ENCODE data around the gene RTCB. TPM values are rescaled to one million over a fixed set of nuclear protein-coding genes. Genes with fewer than 3 reads are reported as not detected.

Gene RTCB
- total and polyA plus RNA-seq, 7 donors = 46.8 to 149 (median 66.4) TPM

GRCh38 chr22:32348031-32348611 lies 63.9 kb downstream of the RTCB start:
- no peaks in the 10 kb centered on the region for H3K27me3 ChIP-seq
- no peaks in the 10 kb centered on the region for H3K4me1 ChIP-seq
- H3K27ac ChIP-seq = no peak overlapping the region
- H3K4me3 ChIP-seq = no peak overlapping the region
- H3K36me3 ChIP-seq = no peaks in the 10 kb centered on the region
- intact Hi-C loops (cut with DNase I) = no loop called here
- no peak for DNase-seq
- WGBS, 2 donors = 51 to 76% methylated on average over 6 of the region's 6 CpGs
- TF ChIP-seq POLR2A (IDR thresholded peaks at IDR 0.05) = no peak
- no peak for TF ChIP-seq EP300 (IDR thresholded peaks at IDR 0.05)
- TF ChIP-seq CTCF (IDR thresholded peaks at IDR 0.05) = no peak
- no peak for TF ChIP-seq POLR2AphosphoS5 (IDR thresholded peaks at IDR 0.05)
- H3K9me3 ChIP-seq = no peaks in the 10 kb centered on the region

- no peak overlapping the region for H3K4me3 ChIP-seq
- peaks cover 0 to 13% (median 0%) of the 10 kb centered on the region in 3 donors for H3K27me3 ChIP-seq
- no peaks in the 10 kb centered on the region for H3K36me3 ChIP-seq
- TF ChIP-seq POLR2A (IDR thresholded peaks at IDR 0.05) = no peak
- TF ChIP-seq POLR2AphosphoS5 (IDR thresholded peaks at IDR 0.05) = no peak
- TF ChIP-seq EP300 (IDR thresholded peaks at IDR 0.05) = no peak
- TF ChIP-seq CTCF (IDR thresholded peaks at IDR 0.05) = no peak
- intact Hi-C loops (cut with DNase I) = no loop called here
- DNase-seq = no peak
- no peaks in the 10 kb centered on the region for H3K4me1 ChIP-seq
- no peak overlapping the region for H3K27ac ChIP-seq
- WGBS, 2 donors = 55 to 82% methylated on average over 5 of the region's 5 CpGs
- H3K9me3 ChIP-seq = no peaks in the 10 kb centered on the region
These were observed 68.1 kb downstream of the RTCB start for GRCh38 chr22:32343941-32344340.

- H3K27me3 ChIP-seq = peaks cover 0 to 13% (median 0%) of the 10 kb centered on the region in 3 donors
- no peaks in the 10 kb centered on the region for H3K9me3 ChIP-seq
- 78 to 82% methylated on average over 2 of the region's 2 CpGs for WGBS, 2 donors
- no peak for DNase-seq
- TF ChIP-seq EP300 (IDR thresholded peaks at IDR 0.05) = no peak
- no peak for TF ChIP-seq POLR2AphosphoS5 (IDR thresholded peaks at IDR 0.05)
- TF ChIP-seq POLR2A (IDR thresholded peaks at IDR 0.05) = no peak
- TF ChIP-seq CTCF (IDR thresholded peaks at IDR 0.05) = no peak
- no peaks in the 10 kb centered on the region for H3K4me1 ChIP-seq
- H3K27ac ChIP-seq = no peak overlapping the region
- intact Hi-C loops (cut with DNase I) = no loop called here
- H3K4me3 ChIP-seq = no peak overlapping the region
- no peaks in the 10 kb centered on the region for H3K36me3 ChIP-seq
These were observed 69.1 kb downstream of the RTCB start for GRCh38 chr22:32342977-32343376.

GRCh38 chr22:32341122-32341740 lies 70.8 kb downstream of the RTCB start:
- intact Hi-C loops (cut with DNase I) = no loop called here
- DNase-seq = no peak
- TF ChIP-seq POLR2AphosphoS5 (IDR thresholded peaks at IDR 0.05) (no peak), POLR2A (IDR thresholded peaks at IDR 0.05) (no peak), CTCF (IDR thresholded peaks at IDR 0.05) (no peak)
- Histone ChIP-seq H3K4me3 (no peak overlapping the region), H3K4me1 (peaks cover 0 to 14% (median 0%) of the 10 kb centered on the region in 4 donors), H3K36me3 (no peaks in the 10 kb centered on the region), H3K9me3 (no peaks in the 10 kb centered on the region), H3K27ac (no peak overlapping the region), H3K27me3 (peaks cover 0 to 13% (median 0%) of the 10 kb centered on the region in 3 donors)
- WGBS, 2 donors = 69 to 73% methylated on average over 13 of the region's 13 CpGs
